Stimulated activated CD4-positive, alpha-beta T cell treated with anti-CD3 and anti-CD28 coated beads, Interleukin-2, amount 100 ng/mL, for 4 hours (primary cell): ENCODE measurements around the gene CLMN.

Experiments
- DNase-seq: peaks from one replicate; pipeline ENCODE4 v3.0.0-alpha.2; 2020; ENCODE audit warnings: low read depth

CLMN gene

DNA sequence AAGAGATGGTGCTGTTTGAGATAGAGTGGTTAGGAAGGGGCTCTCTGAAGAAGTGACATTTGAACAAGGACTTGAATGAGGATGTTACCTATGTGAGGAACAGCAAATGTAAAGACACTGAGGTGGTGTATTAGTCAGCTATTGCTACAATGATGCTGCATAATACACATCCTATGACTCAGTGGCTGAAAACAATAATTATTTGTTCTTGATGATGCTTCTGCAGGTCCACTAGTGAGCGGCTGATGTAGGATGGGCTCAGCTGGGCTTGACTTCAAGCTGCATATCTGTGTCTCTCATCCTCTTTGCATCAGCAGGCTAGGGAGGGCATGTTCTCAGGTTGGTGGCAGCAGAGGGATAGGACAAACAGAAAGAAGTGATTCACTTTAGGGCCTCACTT, 21.4 kb upstream of the CLMN start:
- DNase-seq = no peak

DNA sequence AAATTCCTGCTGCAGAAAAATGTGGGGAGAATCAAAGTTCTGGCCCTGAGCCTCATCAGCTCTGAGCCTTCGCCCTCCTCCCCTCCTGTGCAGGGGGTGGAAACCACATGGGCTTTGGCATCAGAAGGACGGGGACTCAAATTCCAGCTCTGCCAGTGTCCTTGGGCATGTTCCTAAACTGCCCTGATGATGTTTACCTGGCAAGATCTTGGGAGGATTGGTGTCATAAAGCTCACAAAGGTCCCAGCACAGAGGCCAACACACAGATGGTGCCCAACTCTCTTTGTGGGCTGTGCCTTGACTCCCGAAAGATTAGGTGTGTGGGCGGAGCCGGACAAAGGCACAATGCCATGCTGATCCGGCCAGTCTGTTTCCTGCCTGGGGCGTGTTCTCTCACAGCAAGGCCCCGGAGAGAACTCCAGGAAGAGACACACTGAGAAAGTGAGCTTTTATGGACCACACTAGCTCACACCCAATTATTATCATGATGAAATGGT, 20.5 kb upstream of the CLMN start:
- DNase-seq = no peak

DNA sequence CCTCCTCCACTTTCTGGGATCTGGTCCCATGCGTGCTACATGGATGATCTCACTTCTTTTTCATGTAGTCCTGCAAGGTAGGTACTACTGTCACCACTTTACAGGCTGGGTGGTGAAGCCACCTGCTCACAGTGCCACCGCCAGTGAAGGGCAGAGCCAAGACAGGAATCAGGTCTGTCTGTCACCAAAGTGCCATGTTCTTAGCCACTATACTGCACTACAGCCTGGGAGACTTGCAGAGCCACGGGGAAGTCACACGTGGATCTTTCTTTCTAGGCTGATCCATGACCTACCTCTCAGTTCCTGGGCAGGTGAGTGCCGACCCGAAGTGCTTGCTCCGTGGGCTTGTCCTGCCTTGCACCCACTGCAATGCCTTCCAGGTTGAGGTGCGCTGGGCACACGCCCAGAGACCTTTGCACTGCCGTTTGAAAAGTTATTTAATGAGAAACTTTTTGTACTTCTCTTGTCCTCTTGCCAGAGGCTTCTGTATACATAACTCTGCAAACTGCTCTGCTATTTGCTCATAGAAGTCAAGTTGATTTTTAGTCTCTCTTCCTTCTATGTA, 19.7 kb upstream of the CLMN start:
- no peak for DNase-seq

DNA sequence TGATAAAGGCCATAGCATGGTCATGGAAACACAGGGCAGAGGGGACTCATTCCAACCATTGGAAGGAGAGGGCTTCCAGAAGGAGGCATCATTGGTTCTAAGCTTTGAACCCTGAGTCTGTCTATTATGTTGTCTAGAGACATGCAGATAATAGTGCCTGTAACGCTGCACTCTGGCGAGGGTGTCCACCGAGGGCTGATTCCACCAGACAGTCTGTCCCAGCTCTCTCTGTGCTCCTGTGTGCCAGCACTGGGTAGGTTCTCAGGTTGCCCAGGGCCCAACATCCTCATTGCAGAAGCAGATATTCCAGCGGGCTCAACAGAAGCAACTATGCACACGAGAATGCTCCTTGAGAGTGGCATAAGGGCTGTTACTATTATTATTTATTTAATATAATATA, 18.7 kb upstream of the CLMN start:
- DNase-seq = no peak

DNA sequence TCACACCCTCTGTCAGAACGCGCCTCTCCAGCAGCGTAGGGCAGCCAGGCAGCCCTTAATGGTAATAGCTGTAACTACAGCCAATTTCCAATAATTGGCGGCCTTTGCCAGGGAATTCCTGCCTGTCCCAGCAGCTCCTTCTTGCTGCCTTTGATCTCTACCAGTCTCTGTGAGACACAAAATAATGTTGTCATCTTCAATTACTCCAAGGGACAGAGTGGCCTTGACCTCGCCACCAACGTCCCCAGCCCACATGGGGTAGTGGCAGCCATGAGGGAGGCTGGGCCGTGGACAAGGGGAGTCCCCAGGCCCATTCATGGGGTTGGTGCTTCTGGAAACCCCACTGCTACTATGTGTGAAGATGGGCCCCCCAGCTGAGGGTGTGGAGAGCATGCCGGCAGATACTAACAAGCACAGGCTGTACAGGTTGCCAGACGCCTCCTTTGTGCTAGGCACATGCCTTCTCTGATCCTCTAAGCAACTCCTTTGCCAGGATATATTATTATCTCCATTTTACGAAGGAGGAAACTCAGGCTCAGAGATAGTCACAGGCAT, 17.4 kb upstream of the CLMN start:
- DNase-seq = no peak

DNA sequence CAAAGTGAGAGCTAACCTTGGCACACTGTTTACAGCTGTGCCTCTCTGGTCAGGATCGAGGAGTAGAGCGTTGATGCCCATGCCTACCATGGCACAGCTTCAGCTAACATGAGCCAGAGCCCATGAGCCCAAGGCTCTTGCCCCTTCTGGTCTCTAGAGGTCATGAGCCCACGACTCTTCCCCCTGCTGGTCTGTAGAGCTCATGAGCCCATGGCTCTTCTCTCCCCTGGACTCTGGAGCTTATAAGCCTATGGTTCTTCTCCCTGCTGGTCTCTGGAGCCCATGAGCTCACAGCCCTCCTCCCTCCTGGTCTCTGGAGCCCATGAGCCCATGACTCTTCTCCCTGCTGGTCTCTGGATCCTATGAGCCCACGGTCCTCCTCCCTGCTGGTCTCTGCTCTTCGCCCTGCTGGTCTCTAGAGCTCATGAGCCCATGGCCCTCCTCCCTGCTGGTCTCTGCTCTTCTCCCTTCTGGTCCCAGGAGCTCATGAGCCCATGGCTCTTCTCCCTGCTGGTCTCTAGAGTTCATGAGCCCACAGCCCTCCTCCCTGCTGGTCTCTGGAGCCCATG, 16.6 kb upstream of the CLMN start:
- DNase-seq = no peak

DNA sequence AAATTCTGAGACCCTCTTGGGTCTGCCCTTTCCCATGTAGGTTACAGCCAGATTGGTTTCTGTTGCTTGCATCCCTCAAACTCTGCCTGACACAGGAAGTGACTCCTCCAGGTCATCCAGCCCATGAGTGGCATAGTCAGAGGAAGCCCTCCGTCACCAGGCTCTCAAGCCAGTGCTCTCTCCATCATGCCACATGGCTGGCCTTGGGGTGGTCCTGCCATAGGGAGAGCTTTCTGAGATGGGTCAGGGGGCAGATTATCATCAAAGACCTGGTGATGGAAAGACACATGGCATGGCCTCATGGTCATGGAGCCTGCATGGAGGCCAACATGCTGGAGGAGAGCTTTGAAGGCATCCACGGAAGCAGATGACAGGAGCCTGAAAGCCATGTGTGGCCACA, 15.4 kb upstream of the CLMN start:
- DNase-seq = no peak

DNA sequence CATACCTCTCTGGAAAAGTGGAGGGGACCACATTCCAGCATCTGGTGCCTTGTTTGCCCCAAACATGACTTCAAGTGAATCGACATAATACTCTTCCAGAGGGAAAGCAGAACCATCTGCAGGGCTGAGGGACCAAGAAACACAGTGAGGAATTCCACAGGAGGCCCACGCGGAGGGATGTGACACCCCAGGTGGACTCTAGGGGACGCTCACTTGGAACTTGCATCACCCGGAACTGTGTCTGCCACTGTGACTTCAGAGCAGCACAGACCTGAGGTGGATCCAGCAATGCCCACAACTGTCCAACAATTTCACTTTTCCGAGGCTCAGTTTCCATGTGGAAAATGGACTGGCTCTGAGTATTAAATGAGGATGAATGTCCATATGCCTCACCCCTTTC, 14.3 kb upstream of the CLMN start:
- no peak for DNase-seq

DNA sequence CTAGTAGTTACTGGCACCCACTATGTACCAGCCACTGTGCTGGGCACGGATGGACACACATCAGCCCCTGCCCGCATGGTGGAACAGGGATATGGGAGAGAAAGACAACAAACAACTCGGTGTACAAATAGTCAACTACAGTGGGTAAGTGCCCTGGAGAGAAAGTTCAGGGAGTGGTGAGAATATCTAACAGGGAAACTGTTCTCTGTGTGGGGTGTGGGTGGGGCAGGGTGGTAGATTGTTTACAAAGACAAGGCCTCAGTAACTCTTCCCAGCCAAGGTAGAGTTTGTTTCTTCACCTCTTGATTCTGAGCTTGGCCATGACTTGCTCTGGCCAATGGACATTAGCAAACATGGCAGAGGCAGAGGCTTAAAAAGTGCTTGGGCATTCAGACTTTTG, 12.9 kb upstream of the CLMN start:
- no peak for DNase-seq

DNA sequence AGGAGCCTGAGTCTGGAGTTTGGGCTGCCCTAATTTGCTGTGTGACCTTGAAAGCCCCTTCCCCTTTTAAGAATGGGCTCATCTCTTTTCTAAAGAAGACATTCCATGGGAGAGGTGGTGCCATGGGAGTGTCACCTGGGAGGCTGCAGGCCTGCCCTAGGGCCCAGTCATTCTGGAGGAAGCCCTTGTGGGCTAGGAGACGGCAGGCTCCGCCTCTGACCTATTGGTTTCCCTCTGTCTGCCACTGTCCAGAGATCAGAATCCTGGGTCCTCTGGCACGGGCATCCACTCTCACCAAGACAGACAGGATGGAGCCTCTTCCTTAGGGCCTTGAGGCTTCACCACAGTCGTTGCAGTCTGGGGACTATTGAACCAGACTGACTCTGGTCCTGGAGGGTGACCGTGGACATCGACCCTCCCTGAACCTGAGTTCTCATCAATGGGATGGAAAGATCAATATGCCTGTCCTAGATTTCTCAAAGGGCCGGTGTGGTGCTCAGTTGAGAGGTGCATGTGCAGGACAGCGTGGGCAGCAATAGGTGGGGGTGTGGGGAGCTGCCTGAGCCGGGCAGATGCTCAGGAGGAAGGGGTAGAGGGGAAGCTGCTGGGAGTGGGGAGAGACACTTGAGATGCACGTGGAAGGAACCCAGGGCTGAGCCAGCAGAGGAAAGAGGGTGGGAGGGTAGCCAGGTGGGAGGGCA, 12.2 kb upstream of the CLMN start:
- no peak for DNase-seq

DNA sequence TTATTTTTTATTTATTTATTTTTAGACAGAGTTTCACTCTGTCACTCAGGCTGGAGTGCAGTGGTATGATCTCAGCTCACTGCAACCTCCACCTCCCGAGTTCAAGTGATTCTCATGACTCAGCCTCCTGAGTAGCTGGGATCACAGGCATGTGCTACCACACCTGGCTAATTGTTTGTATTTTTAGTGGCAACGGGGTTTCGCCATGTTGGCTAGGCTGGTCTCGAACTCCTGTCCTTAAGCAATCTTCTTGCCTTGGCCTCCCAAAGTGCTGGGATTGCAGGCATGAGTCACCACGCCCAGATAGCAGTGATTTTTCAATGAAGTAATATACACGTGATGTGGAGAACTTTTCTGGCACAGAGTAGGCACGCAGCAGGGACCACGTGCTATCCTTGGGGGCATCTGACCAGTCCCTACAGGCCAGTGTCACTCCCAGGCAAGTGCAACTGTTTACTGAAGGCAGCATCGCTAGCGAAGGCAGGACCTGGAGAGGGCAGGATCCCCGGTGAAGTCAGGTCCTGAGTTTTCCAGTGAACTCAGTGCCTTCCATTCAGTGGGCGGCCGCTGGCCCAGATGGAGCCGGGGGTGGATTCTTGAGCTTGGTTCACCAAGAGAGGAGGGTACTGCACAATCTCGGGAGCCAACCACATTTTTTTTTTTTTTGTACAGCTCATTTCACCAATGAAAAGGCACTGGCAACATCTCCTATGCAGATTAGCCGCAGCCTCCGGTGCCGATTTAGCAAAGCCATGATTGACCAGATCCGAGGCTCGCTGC, 11.1 kb upstream of the CLMN start:
- no peak for DNase-seq

DNA sequence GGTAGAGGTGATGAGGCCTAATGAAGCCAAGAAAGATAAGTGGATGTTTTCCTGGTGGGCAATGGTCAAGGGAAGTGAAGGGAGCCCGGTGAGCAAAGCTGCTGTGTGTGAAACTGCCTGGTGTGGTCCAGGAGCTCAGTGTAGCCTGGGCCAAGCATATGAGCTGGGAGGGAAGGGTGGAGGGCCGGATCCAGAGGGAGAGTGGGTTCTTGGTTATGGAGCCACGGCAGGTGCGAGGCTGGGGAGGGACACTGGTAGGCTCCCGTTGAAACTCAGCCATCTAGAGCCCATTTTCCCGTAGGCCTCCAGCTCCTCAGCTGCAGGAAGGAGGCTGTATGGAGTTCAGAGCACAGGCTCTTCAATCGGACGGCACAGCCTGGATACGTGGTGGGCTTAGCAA, 10.2 kb upstream of the CLMN start:
- no peak for DNase-seq

DNA sequence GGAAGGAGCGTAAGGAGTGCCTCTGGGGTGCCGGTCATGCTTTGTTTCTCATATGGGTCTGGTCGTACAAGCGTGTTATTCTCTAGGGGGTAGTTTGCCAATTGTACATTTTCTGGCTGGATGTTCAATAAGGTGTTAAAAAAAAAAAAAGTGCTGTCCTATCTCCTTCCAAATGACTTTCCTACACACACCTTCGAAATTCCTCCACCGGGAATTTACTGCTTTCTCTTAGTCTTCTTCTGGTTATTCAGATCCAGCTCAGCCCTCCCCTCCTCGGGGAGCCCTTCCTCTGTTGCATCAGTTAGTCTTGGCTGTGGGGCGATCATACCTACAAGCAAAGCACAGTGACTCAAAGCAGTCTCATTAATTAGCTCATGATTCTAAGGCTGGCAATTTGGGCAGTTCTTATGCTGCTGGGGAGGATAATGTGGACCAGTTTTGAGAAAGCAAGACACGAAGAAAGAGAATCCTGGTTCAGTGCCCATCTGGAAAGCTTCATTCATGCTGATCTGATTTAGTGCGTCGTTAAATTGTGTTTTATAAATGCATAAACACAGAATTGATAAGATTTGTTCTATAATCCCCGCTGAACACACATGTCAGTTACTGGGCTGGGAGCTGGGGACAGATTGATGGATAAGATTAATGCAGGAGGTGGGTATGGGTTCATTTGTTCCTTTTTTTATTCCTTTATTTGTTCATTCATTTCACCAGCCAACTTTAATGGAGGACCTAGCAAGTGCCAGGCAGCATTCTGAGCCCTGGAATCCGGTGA, 9.2 kb upstream of the CLMN start:
- DNase-seq = no peak

DNA sequence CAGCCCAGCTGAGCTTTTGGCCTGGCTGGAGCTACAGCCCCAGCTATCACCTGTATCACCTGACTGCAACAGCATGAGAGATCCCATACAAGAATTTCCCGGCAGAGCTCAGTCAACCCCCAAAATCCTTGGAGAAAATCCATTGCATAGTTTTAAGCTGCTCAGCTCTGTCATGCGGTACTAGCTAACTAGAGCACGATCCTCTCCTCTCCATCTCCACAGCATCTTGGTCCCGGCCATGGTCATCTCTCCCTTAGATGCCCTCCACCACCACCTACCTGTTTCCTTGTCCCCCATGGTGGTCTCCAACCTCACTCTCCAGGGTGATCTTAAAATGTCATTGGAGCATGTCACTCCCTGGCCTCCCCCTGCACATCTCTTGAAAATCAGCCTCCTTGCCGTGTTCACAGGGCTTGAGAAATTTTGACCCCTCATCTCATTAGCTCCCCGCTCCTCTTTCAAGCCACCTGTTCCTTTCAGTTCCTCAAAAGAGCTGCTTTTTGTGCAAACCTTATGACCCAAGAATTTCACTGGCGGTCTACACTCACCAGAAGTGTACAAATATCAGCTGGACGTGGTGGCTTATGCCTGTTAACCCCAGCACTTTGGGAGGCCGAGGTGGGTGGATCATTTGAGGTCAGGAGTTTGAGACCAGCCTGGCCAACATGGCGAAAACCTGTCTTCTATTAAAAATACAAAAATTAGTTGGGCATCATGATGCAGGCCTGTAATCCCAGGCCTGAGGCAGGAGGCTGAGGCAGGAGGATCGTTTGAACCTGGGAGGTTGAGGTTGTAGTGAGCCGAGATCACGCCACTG, 8.1 kb upstream of the CLMN start:
- no peak for DNase-seq

DNA sequence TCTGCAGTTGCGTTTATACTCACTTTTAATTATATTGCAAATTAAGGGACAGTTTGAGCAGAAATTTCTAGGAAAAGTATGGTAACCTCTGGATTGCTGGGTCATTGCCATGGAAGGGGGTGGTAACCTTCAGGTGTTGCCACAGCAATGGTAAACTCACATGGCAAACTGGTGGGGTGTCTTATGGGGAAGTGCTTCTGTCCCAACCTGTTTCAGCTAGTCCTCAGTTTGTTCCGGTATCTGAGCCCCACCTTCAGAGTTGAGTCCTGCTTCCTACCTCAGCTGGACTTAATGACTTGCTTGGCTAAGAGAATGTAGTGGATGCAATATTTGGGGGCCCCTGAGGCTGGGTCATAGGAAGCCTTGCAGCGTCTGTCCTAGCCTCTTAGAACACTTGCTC, 7.3 kb upstream of the CLMN start:
- DNase-seq = no peak

DNA sequence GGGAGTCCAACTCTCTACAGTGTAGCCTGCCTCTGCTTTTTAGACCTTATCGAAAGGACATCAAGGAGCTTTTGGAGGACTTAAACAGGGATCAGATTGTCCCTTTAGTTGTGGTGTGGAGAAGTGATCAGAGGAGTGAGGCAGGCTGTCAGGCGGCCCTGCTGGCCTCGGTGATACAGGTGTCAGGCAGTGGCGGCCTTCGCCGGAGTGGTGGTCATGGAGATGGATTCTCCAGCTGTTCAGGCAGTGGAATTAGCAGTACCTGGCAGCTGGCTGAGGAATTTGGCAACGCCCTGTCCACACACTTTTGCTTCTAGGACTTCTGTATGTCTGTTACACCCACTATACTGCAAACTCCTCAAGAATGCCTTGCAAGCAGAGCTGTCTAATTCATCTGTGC, 4.2 kb upstream of the CLMN start:
- no peak for DNase-seq

DNA sequence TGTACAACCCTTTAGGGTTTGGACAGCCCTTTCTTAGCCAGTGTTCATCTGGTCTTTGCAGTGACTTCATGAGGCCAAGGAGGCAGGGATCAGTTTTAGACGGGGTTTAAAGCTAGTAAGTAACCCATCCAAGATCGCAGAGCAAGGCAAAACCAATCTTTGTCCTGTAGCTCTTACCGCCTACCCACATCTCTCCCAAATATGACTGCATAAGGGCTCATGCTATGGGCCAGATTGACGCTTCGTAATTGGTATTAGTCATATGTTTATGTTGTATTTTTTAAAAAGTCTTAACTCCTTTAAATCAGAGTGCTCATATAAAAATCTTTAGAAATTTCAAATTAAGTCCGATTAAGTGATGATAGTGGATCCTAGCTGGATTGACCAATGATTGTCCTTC, 3.7 kb upstream of the CLMN start:
- no peak for DNase-seq

DNA sequence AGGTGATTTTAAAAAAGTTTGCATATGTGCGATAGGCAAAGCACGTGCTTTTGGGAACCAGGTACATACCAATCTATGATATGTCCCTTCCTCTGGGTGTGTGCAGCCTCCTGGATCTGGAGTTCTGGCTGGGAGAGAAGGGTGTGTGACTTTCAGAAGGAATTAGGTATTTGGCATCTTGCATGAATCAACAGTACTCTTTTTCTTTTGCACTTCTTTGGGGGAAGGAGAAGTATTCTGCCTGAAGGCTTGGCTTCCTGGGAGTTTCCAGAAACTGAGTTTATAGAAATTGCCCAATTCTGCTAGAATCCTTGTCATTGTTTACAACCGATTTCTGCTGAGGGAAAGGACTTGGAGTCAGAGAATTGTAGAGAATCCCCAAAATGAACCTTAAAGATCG, 2.9 kb upstream of the CLMN start:
- no peak for DNase-seq

DNA sequence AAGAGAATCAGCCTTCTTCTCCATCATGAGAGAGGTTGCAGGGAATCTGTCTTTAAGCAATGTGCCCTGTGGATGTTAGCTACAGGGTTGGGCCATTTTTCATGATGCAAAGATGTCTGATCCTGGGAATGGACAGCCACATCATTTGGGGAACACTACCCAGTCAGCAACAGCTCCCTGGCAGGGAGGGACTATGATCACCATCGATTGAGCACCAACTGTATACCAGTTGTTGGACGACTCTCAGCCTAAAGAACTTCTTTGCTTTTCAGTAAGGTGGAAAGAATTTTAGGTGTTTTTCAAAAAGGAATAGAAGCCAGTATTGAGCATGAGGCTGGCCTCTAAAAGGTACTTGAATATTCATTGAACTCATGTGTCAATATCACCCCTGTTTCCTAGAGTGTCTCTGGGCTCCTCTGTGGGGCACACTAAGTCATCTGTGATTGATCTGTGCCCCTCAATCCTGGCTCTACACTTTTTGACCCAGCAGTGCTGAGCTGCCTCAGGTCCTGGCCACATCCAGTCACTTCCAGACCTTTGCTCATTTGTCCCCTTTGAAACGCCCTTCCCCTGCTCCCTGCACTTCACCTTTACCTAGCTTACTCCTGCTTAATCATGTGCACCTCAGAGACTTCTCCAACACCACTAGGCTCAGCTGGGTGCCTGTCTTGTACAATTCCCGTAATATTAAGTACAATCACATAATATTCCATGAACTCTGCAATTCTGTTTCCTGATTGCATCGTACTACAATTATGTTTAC, 2.2 kb upstream of the CLMN start:
- DNase-seq = no peak

DNA sequence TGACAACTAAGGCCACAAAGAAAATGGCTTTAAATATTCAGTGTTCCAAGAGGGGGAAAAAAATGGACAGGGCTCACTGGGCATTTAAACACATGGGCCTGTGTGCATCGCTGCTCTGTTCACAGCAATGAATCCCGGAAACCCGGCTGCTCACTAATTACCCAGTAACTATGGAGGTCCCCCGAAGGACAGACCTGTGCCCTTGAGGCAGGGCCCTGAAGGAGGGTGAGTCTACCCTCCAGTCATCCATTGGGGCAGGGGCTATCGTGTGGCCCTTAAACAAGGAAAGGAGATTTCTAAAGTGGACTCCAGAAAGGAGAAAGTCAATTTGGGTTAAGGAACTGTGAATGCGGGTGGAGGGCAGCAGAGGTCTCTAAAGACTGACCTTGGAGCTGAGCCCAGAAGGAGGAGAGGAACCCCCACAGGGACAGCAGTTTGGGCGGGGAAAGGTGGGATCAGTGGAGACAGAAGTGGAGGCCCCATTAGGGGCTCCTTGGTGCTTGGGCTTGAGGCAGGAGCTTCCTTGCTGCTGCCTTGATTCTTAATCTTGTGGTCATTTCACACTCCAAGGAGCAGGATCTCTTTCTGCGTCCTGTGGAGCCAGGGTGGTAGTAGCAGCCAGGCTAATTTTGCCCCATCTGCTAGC, 1.4 kb upstream of the CLMN start:
- no peak for DNase-seq
